Astrocyte (in vitro differentiated cells and primary cell): ENCODE results near the gene ZFYVE21. TPM values are rescaled to one million over a fixed set of nuclear protein-coding genes. Genes with fewer than 3 reads are reported as not detected.
"Not testable (repeated sequence)": the region's sequence is repeated elsewhere in the genome, so short reads cannot be mapped to it uniquely, and the experiment has no call there.

ENCODE experiments used
- DNase-seq: peaks from one replicate; pipeline ENCODE4 v3.0.0-alpha.2; 2010; ENCODE audit warnings: low read depth
- FAIRE-seq: peaks from 2 replicates; lab custom pipeline; 2011; peaks lifted over from hg19 to GRCh38; lab: Jason Lieb, UNC
- H2AFZ ChIP-seq: 2 replicates; pipeline ENCODE4 v1.6.0; 2012; ENCODE audit warnings: low read depth, low read length, inconsistent platforms
- H3K27ac ChIP-seq: 2 replicates; pipeline ENCODE4 v1.5.1; 2011; ENCODE audit warnings: low read depth, low read length, inconsistent platforms
- H3K27me3 ChIP-seq: 2 replicates; pipeline ENCODE4 v1.6.0; 2011; ENCODE audit warnings: low read length, inconsistent platforms; ENCODE audit not compliant: insufficient read depth
- H3K36me3 ChIP-seq: 2 replicates; pipeline ENCODE4 v1.5.1; 2011; ENCODE audit warnings: low read length, inconsistent platforms; ENCODE audit not compliant: insufficient read depth
- H3K4me1 ChIP-seq: 2 replicates; pipeline ENCODE4 v1.5.1; 2011; ENCODE audit warnings: low read length, inconsistent platforms; ENCODE audit not compliant: insufficient read depth
- H3K4me2 ChIP-seq: 2 replicates; pipeline ENCODE4 v1.6.0; 2012; ENCODE audit warnings: low read length, inconsistent platforms
- H3K4me3 ChIP-seq: 2 replicates; pipeline ENCODE4 v1.5.1; 2011; ENCODE audit warnings: low read depth, mild to moderate bottlenecking, low read length, inconsistent platforms; ENCODE audit not compliant: insufficient read depth
- H3K79me2 ChIP-seq: 2 replicates; pipeline ENCODE4 v1.6.0; 2012; ENCODE audit warnings: mild to moderate bottlenecking, low read length, inconsistent platforms; ENCODE audit not compliant: insufficient read depth
- H3K9ac ChIP-seq: 2 replicates; pipeline ENCODE4 v1.6.0; 2012; ENCODE audit warnings: mild to moderate bottlenecking, low read length, inconsistent platforms
- H3K9me3 ChIP-seq: 2 replicates; pipeline ENCODE4 v1.5.1; 2012; ENCODE audit warnings: low read depth, mild to moderate bottlenecking, low read length, inconsistent platforms; ENCODE audit not compliant: insufficient read depth
- H4K20me1 ChIP-seq: 2 replicates; pipeline ENCODE4 v1.6.0; 2012; ENCODE audit warnings: low read length, inconsistent platforms; ENCODE audit not compliant: insufficient read depth
- H3K27ac Mint-ChIP-seq: one replicate; pipeline ENCODE4 v1.8.0; 2021; ENCODE audit warnings: mild to moderate bottlenecking, mixed read lengths; ENCODE audit not compliant: unreplicated experiment
- H3K27me3 Mint-ChIP-seq: one replicate; pipeline ENCODE4 v1.8.0; 2021; ENCODE audit warnings: low read depth, mixed read lengths; ENCODE audit not compliant: unreplicated experiment
- H3K36me3 Mint-ChIP-seq: one replicate; pipeline ENCODE4 v1.8.0; 2021; ENCODE audit warnings: low read depth, mixed read lengths; ENCODE audit not compliant: unreplicated experiment
- H3K4me1 Mint-ChIP-seq: one replicate; pipeline ENCODE4 v1.8.0; 2021; ENCODE audit warnings: low read depth, mixed read lengths; ENCODE audit not compliant: unreplicated experiment
- H3K4me3 Mint-ChIP-seq: one replicate; pipeline ENCODE4 v1.8.0; 2021; ENCODE audit warnings: mild to moderate bottlenecking, moderate library complexity, mixed read lengths; ENCODE audit not compliant: unreplicated experiment
- H3K9me3 Mint-ChIP-seq: one replicate; pipeline ENCODE4 v1.8.0; 2021; ENCODE audit warnings: mild to moderate bottlenecking, mixed read lengths; ENCODE audit not compliant: unreplicated experiment
- EZH2 ChIP-seq: IDR thresholded peaks from 2 replicates; pipeline ENCODE4 v1.6.1; 2012; ENCODE audit warnings: mild to moderate bottlenecking, low read length, inconsistent platforms; ENCODE audit not compliant: insufficient read depth
- total RNA-seq: library from RNA; stranded (reverse); gene quantifications from 2 replicates; pipeline ENCODE4 v1.2.1, GENCODE V29; 2021
- TF ChIP-seq, protein P1 (sequence below): IDR thresholded peaks from 2 replicates; pipeline ENCODE4 v1.5.1; 2011; ENCODE audit warnings: low read depth, mild to moderate bottlenecking, inconsistent platforms, low read length, moderate library complexity; ENCODE audit not compliant: insufficient read depth

ZFYVE21 gene
- total RNA-seq, 1 donor from 2014 or later, result 41.7 TPM

DNA sequence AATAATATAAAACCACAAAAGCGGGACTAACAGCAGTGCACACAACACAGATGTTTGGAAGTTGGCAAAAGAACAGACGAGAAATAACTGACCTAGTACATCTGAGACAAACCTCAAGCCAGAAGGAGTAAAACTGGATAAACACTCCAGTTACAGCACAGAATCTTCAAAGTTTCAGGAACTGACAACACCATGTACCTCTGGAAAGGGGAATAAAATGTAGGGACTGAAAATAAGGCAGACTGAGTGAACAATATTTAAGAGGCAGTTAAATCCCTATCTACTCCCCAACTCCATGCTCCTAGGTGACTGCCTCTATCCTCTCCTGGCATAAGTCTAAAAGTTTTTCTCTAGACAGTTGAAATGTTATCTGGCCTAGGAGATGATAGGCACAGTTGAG is 57.9 kb downstream of the ZFYVE21 start:
- Histone ChIP-seq H3K79me2 (no peaks in the 10 kb centered on the region), H3K27me3 (no peaks in the 10 kb centered on the region), H2AFZ (no peak overlapping the region), H3K9me3 (no peaks in the 10 kb centered on the region), H3K4me3 (no peak overlapping the region), H3K4me1 (no peaks in the 10 kb centered on the region), H3K4me2 (no peak overlapping the region), H3K36me3 (no peaks in the 10 kb centered on the region), H3K9ac (no peak overlapping the region), H4K20me1 (no peaks in the 10 kb centered on the region), H3K27ac (no peak overlapping the region)
- Mint-ChIP-seq H3K36me3 (peaks cover 8% of the 10 kb centered on the region), H3K27me3 (no peaks in the 10 kb centered on the region), H3K9me3 (no peaks in the 10 kb centered on the region), H3K4me3 (no peak overlapping the region), H3K27ac (no peak overlapping the region), H3K4me1 (no peaks in the 10 kb centered on the region)
- DNase-seq (no peak), FAIRE-seq (no peak)
- TF ChIP-seq EZH2, result no peak
- TF ChIP-seq, protein P1, sequence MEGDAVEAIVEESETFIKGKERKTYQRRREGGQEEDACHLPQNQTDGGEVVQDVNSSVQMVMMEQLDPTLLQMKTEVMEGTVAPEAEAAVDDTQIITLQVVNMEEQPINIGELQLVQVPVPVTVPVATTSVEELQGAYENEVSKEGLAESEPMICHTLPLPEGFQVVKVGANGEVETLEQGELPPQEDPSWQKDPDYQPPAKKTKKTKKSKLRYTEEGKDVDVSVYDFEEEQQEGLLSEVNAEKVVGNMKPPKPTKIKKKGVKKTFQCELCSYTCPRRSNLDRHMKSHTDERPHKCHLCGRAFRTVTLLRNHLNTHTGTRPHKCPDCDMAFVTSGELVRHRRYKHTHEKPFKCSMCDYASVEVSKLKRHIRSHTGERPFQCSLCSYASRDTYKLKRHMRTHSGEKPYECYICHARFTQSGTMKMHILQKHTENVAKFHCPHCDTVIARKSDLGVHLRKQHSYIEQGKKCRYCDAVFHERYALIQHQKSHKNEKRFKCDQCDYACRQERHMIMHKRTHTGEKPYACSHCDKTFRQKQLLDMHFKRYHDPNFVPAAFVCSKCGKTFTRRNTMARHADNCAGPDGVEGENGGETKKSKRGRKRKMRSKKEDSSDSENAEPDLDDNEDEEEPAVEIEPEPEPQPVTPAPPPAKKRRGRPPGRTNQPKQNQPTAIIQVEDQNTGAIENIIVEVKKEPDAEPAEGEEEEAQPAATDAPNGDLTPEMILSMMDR, result no peak

DNA sequence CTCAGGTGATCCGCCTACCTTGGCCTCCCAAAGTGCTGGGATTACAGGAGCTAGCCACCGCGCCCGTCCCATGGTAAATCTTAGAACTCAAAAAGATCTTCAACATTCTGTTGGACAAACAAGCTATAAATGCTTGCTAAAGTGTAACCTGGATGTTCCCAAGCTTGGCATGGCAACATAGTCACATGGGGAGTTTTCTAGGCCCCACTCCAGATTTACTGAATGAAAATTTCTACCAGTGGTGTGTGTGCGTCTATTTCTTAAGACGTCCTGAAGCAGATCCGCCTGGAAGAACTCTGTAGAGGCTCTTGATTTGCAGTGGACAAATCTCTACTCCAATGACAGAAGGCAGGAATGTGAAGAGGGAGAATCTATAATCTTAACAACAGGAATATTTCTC is 59.9 kb downstream of the ZFYVE21 start:
- no peaks in the 10 kb centered on the region for H3K9me3 Mint-ChIP-seq
- Histone ChIP-seq H2AFZ (no peak overlapping the region), H3K36me3 (no peaks in the 10 kb centered on the region), H3K4me1 (no peaks in the 10 kb centered on the region), H3K27me3 (no peaks in the 10 kb centered on the region), H3K27ac (no peak overlapping the region), H3K79me2 (no peaks in the 10 kb centered on the region), H3K9ac (no peak overlapping the region), H3K9me3 (no peaks in the 10 kb centered on the region), H3K4me2 (no peak overlapping the region), H4K20me1 (no peaks in the 10 kb centered on the region), H3K4me3 (no peak overlapping the region)
- TF ChIP-seq, protein P1, result no peak
- no peak for TF ChIP-seq EZH2
- H3K4me1 Mint-ChIP-seq, result no peaks in the 10 kb centered on the region
- H3K4me3 Mint-ChIP-seq, result no peak overlapping the region
- FAIRE-seq, result no peak
- H3K36me3 Mint-ChIP-seq, result peaks cover 8% of the 10 kb centered on the region
- no peak overlapping the region for H3K27ac Mint-ChIP-seq
- no peaks in the 10 kb centered on the region for H3K27me3 Mint-ChIP-seq
- DNase-seq, result no peak

DNA sequence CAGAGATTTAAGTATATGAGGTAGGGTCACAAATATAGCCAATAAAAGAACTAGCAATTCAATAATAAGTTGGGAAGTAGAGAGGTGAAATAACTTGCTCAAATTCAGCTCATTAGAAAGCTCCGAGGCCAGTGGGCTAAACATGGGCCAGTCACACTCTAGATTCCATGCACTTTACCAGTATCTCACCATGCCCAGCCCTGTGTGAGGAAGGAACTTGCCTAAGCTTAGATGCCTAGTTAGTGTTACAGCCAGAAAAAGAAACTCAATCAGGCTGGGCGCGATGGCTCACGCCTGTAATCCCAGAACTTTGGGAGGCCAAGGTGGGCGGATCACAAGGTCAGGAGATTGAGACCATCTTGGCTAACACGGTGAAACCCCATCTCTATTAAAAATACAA is 60.7 kb downstream of the ZFYVE21 start:
- DNase-seq, H3K36me3 ChIP-seq, H3K9ac ChIP-seq, H3K4me3 Mint-ChIP-seq, FAIRE-seq, H3K9me3 Mint-ChIP-seq, H2AFZ ChIP-seq, H3K36me3 Mint-ChIP-seq, H3K4me2 ChIP-seq, H3K79me2 ChIP-seq, H3K4me3 ChIP-seq, H3K9me3 ChIP-seq, H3K27ac Mint-ChIP-seq, H3K4me1 Mint-ChIP-seq, H3K4me1 ChIP-seq, H3K27me3 ChIP-seq, H3K27ac ChIP-seq, H3K27me3 Mint-ChIP-seq, H4K20me1 ChIP-seq: not testable (repeated sequence)
